A673 (cell line): Measurements from ENCODE around the gene MARK2. TPM values are rescaled to one million over a fixed set of nuclear protein-coding genes. Genes with fewer than 3 reads are reported as not detected.

Experiments
- BruUV-seq: library from RNA; stranded (reverse); fragments of 400-500 nt; replicated peaks from 2 replicates; lab custom pipeline; 2021; lab: Mats Ljungman, UMichigan
- CTCF ChIA-PET: fragments of 300-600 bp; sonication (Branson Sonifier 250); formaldehyde crosslinking; loops from one replicate; lab custom pipeline; 2022; ENCODE audit warnings: antibody characterized with exemption; lab: Charles Lee
- POLR2A ChIA-PET: fragments of 300-600 bp; sonication (Branson Sonifier 250); formaldehyde crosslinking; loops from one replicate; lab custom pipeline; 2022; ENCODE audit warnings: antibody characterized with exemption; ENCODE audit not compliant: low non-redundant PET; lab: Charles Lee
- DNase-seq: peaks from one replicate; pipeline ENCODE4 v3.0.0-alpha.2; 2015; ENCODE audit warnings: low spot score
- H3K27ac ChIP-seq: fragments of 200-600 bp; sonication (generic); 2 replicates; pipeline ENCODE4 v1.5.1; 2016; ENCODE audit warnings: mixed run types, low read depth, mild to moderate bottlenecking, mixed read lengths, antibody characterized with exemption, low read length; ENCODE audit not compliant: poor library complexity, severe bottlenecking
- H3K27me3 ChIP-seq: fragments of 200-600 bp; sonication (generic); replicated peaks from 2 replicates; pipeline ENCODE4 v1.6.1; 2017; ENCODE audit warnings: mixed run types, low read depth, mild to moderate bottlenecking, mixed read lengths, antibody characterized with exemption, low read length; ENCODE audit not compliant: insufficient read depth, poor library complexity
- H3K36me3 ChIP-seq: fragments of 200-600 bp; sonication (generic); 2 replicates; pipeline ENCODE4 v1.6.1; 2016; ENCODE audit warnings: mixed run types, mild to moderate bottlenecking, mixed read lengths, antibody characterized with exemption, low read length; ENCODE audit not compliant: insufficient read depth, poor library complexity, severe bottlenecking
- H3K4me1 ChIP-seq: fragments of 200-600 bp; sonication (generic); 2 replicates; pipeline ENCODE4 v1.6.1; 2017; ENCODE audit warnings: mixed run types, mild to moderate bottlenecking, mixed read lengths, antibody characterized with exemption, low read length; ENCODE audit not compliant: insufficient read depth, poor library complexity, severe bottlenecking
- H3K4me3 ChIP-seq: fragments of 200-600 bp; sonication (generic); 2 replicates; pipeline ENCODE4 v1.5.1; 2016; ENCODE audit warnings: low read depth, mixed run types, mild to moderate bottlenecking, mixed read lengths, low read length; ENCODE audit not compliant: poor library complexity, severe bottlenecking
- H3K9me3 ChIP-seq: fragments of 200-600 bp; sonication (generic); 2 replicates; pipeline ENCODE4 v1.6.1; 2016; ENCODE audit warnings: mixed run types, low read depth, mild to moderate bottlenecking, mixed read lengths, antibody characterized with exemption, low read length; ENCODE audit not compliant: poor library complexity, severe bottlenecking
- CTCF ChIP-seq: fragments of 300-800, 200-600 bp; sonication (generic); conservative IDR thresholded peaks from 2 replicates; pipeline ENCODE4 v1.5.1; 2017; ENCODE audit warnings: low read depth, mild to moderate bottlenecking, antibody characterized with exemption, low read length, moderate library complexity, mixed read lengths
- EZH2 ChIP-seq: fragments of 200-600 bp; sonication (generic); IDR thresholded peaks from 2 replicates; pipeline ENCODE4 v1.6.1; 2017; ENCODE audit warnings: borderline replicate concordance, low read depth, mild to moderate bottlenecking, mixed read lengths, antibody characterized with exemption, low read length; ENCODE audit not compliant: poor library complexity, severe bottlenecking
- intact Hi-C: fragments of 100-400 bp; cut with micrococcal nuclease; formaldehyde crosslinking; loops from one replicate; pipeline ENCODE4 v1.10.0; 2022; ENCODE audit not compliant: unreplicated experiment
- total RNA-seq: library from RNA; stranded (reverse); gene quantifications from 2 replicates; pipeline ENCODE4 v1.2.3, GENCODE V29; 2021

MARK2 gene
- total RNA-seq, 1 experiment from 2014 or later = 61.7 TPM

- BruUV-seq = no TSS peak
- Histone ChIP-seq H3K9me3 (no peaks in the 10 kb centered on the region), H3K36me3 (peaks cover 6% of the 10 kb centered on the region), H3K4me1 (peaks cover 43% of the 10 kb centered on the region), H3K4me3 (no peak overlapping the region), H3K27me3 (no peaks in the 10 kb centered on the region), H3K27ac (peak overlapping the region; percentile 45)
- ChIA-PET CTCF (no interaction called here), POLR2A (no interaction called here)
- no peak for TF ChIP-seq CTCF
- no peak for TF ChIP-seq EZH2
- peak; percentile 84 for DNase-seq
- intact Hi-C loops = no loop called here
Observed at GRCh38 chr11:63866211-63866610, 27.3 kb downstream of the MARK2 start.

- intact Hi-C loops = no loop called here
- Histone ChIP-seq H3K9me3 (no peaks in the 10 kb centered on the region), H3K4me3 (no peak overlapping the region), H3K27ac (peak overlapping the region; percentile 3), H3K4me1 (peaks cover 49% of the 10 kb centered on the region), H3K27me3 (no peaks in the 10 kb centered on the region), H3K36me3 (no peaks in the 10 kb centered on the region)
- POLR2A ChIA-PET = interaction anchor here (0.6 kb wide), 1 partner anchor 38 kb away, joined by 5 read pairs; no protein-coding TSS in a partner anchor
- BruUV-seq = no TSS peak
- no peak for DNase-seq
- TF ChIP-seq EZH2 = no peak
- no peak for TF ChIP-seq CTCF
- CTCF ChIA-PET = no interaction called here
Observed at GRCh38 chr11:63867511-63867910, 28.6 kb downstream of the MARK2 start.

GRCh38 chr11:63868399-63869064 is 29.6 kb downstream of the MARK2 start:
- Histone ChIP-seq H3K4me1 (peaks cover 43% of the 10 kb centered on the region), H3K27ac (no peak overlapping the region), H3K9me3 (no peaks in the 10 kb centered on the region), H3K4me3 (no peak overlapping the region), H3K36me3 (no peaks in the 10 kb centered on the region), H3K27me3 (no peaks in the 10 kb centered on the region)
- TF ChIP-seq EZH2 = no peak
- no peak for TF ChIP-seq CTCF
- intact Hi-C loops = no loop called here
- ChIA-PET CTCF (no interaction called here), POLR2A (no interaction called here)
- no TSS peak for BruUV-seq
- DNase-seq = no peak
